ENCODE measurements around the gene TIAL1. TPM values are rescaled to one million over a fixed set of nuclear protein-coding genes. Genes with fewer than 3 reads are reported as not detected.
"Not testable (repeated sequence)": the region's sequence is repeated elsewhere in the genome, so short reads cannot be mapped to it uniquely, and the experiment has no call there.

Gene TIAL1
- total and polyA plus RNA-seq, 2 of the 4 experiments (the other 2 are of a cell fraction), result 28.0 to 83.5 TPM

- H4K5ac ChIP-seq (ENCODE audit: low read depth, low read length); H3K4me2 ChIP-seq (ENCODE audit: low read depth, low read length); H2BK5ac ChIP-seq (ENCODE audit: low read depth, low read length, poor library complexity, severe bottlenecking); POLR2A ChIA-PET (ENCODE audit: unreplicated experiment); H3K27ac ChIP-seq (ENCODE audit: insufficient read depth, low read length); H4K91ac ChIP-seq (ENCODE audit: insufficient read depth, low read depth, low read length); H3K14ac ChIP-seq (replicated peaks; ENCODE audit: low read depth, low read length); CTCF ChIA-PET; H3K56ac ChIP-seq (ENCODE audit: extremely low read depth, insufficient read depth, low read length); H3K9me3 ChIP-seq (ENCODE audit: control insufficient read depth, insufficient read depth, low read length); H2BK120ac ChIP-seq (ENCODE audit: low read depth, low read length); H4K8ac ChIP-seq (ENCODE audit: low read depth in 2 of 2, low read length in 2 of 2); ATAC-seq (ENCODE audit: low read depth); dilution Hi-C loops (cut with HindIII; ENCODE audit: low sequenced_read_pairs, unreplicated experiment); H3K36me3 ChIP-seq (ENCODE audit: control insufficient read depth, insufficient read depth, low read length); H3K4ac ChIP-seq (ENCODE audit: low read depth, low read length); in situ Hi-C loops (cut with MboI; ENCODE audit: low sequenced_read_pairs); H3K23ac ChIP-seq (ENCODE audit: low read depth, low read length); H2AK5ac ChIP-seq (ENCODE audit: low read depth, low read length); H2BK20ac ChIP-seq (ENCODE audit: low read depth, low read length); intact Hi-C loops (cut with micrococcal nuclease); H3K18ac ChIP-seq (ENCODE audit: low read depth, low read length); H2AFZ ChIP-seq (replicated peaks; ENCODE audit: low read length, poor library complexity); H3K4me3 ChIP-seq (ENCODE audit: insufficient read depth, low read depth, low read length); H2AK9ac ChIP-seq (replicated peaks; ENCODE audit: low read depth, low read length, poor library complexity); H3K9ac ChIP-seq (ENCODE audit: low read depth, low read length); BruUV-seq (replicated peaks); DNase-seq; H3K27me3 ChIP-seq (ENCODE audit: control insufficient read depth, insufficient read depth, low read length); H2BK15ac ChIP-seq (ENCODE audit: low read depth, low read length): not testable (repeated sequence)
- H4K20me1 ChIP-seq (ENCODE audit: insufficient read depth, low read length), result peaks cover 44% of the 10 kb centered on the region
- TF ChIP-seq CEBPB (IDR thresholded peaks at IDR 0.05; ENCODE audit: low read depth, low read length), result 0 out of 2 replicates have a peak, but pooled peaks have one; percentile 3
- peaks cover 37 to 84% of the 10 kb centered on the region in 2 experiments for H3K79me1 ChIP-seq (ENCODE audit: low read depth in 1 of 2, low read length in 2 of 2)
- WGBS, 2 experiments (ENCODE audit: extremely low coverage in 2 of 2, insufficient read length in 1 of 2), result 95% methylated on average over 4 of the region's 8 CpGs; no CpG with 5 or more reads in 1 of the 2 experiments
- peaks cover 21% of the 10 kb centered on the region for H3K4me1 ChIP-seq (ENCODE audit: control insufficient read depth, insufficient read depth, low read length)
- peaks cover 16% of the 10 kb centered on the region for H3K9me1 ChIP-seq (ENCODE audit: insufficient read depth, low read length)
These were observed 64.0 kb downstream of the TIAL1 start for GRCh38 chr10:119532791-119533190.

GRCh38 chr10:119532251-119532650 is 64.5 kb downstream of the TIAL1 start:
- DNase-seq; H2BK5ac ChIP-seq (ENCODE audit: low read depth, low read length, poor library complexity, severe bottlenecking); H3K36me3 ChIP-seq (ENCODE audit: control insufficient read depth, insufficient read depth, low read length); H3K9me3 ChIP-seq (ENCODE audit: control insufficient read depth, insufficient read depth, low read length); POLR2A ChIA-PET (ENCODE audit: unreplicated experiment); H4K5ac ChIP-seq (ENCODE audit: low read depth, low read length); intact Hi-C loops (cut with micrococcal nuclease); dilution Hi-C loops (cut with HindIII; ENCODE audit: low sequenced_read_pairs, unreplicated experiment); H3K4me3 ChIP-seq (ENCODE audit: insufficient read depth, low read depth, low read length); H2AFZ ChIP-seq (replicated peaks; ENCODE audit: low read length, poor library complexity); ATAC-seq (ENCODE audit: low read depth); H4K91ac ChIP-seq (ENCODE audit: insufficient read depth, low read depth, low read length); CTCF ChIA-PET; H3K9ac ChIP-seq (ENCODE audit: low read depth, low read length); in situ Hi-C loops (cut with MboI; ENCODE audit: low sequenced_read_pairs); H3K27ac ChIP-seq (ENCODE audit: insufficient read depth, low read length); H3K56ac ChIP-seq (ENCODE audit: extremely low read depth, insufficient read depth, low read length); BruUV-seq (replicated peaks); H3K4me2 ChIP-seq (ENCODE audit: low read depth, low read length); H2BK20ac ChIP-seq (ENCODE audit: low read depth, low read length); H3K27me3 ChIP-seq (ENCODE audit: control insufficient read depth, insufficient read depth, low read length); H3K23ac ChIP-seq (ENCODE audit: low read depth, low read length): not testable (repeated sequence)
- peak overlapping the region; percentile 65; the same call in 1 of the 2 replicates for H2AK5ac ChIP-seq (ENCODE audit: low read depth, low read length)
- H3K4me1 ChIP-seq (ENCODE audit: control insufficient read depth, insufficient read depth, low read length), result peaks cover 25% of the 10 kb centered on the region
- peaks cover 42 to 84% of the 10 kb centered on the region in 2 experiments for H3K79me1 ChIP-seq (ENCODE audit: low read depth in 1 of 2, low read length in 2 of 2)
- peak overlapping the region; percentile 77 for H2AK9ac ChIP-seq (replicated peaks; ENCODE audit: low read depth, low read length, poor library complexity)
- peak overlapping the region in 1 of 2 experiments; percentile 3; a peak in 1 of 4 replicates for H4K8ac ChIP-seq (ENCODE audit: low read depth in 2 of 2, low read length in 2 of 2)
- peak overlapping the region; percentile 87 for H3K18ac ChIP-seq (ENCODE audit: low read depth, low read length)
- H3K14ac ChIP-seq (replicated peaks; ENCODE audit: low read depth, low read length), result peak overlapping the region; percentile 31; the same call in 1 of the 2 replicates
- H2BK15ac ChIP-seq (ENCODE audit: low read depth, low read length), result peak overlapping the region; percentile 4; the same call in 1 of the 3 replicates
- WGBS, 2 experiments (ENCODE audit: extremely low coverage in 2 of 2, insufficient read length in 1 of 2), result no CpG with 5 or more reads among the region's 8 CpGs
- H2BK120ac ChIP-seq (ENCODE audit: low read depth, low read length), result peak overlapping the region; percentile 30; the same call in 1 of the 2 replicates
- H4K20me1 ChIP-seq (ENCODE audit: insufficient read depth, low read length), result peaks cover 44% of the 10 kb centered on the region
- peak overlapping the region; percentile 37; the same call in 1 of the 2 replicates for H3K4ac ChIP-seq (ENCODE audit: low read depth, low read length)
- peaks cover 21% of the 10 kb centered on the region for H3K9me1 ChIP-seq (ENCODE audit: insufficient read depth, low read length)

All from IMR-90 (cell line).